Nephron progenitor cell (in vitro differentiated cells): ENCODE measurements around the gene LY6G5B.

Experiments used
- DNase-seq: peaks from one replicate; pipeline ENCODE4 v3.0.0; 2021
- H3K27ac Mint-ChIP-seq: 2 replicates; pipeline ENCODE4 v1.8.0; 2021; ENCODE audit warnings: mild to moderate bottlenecking, moderate library complexity, mixed read lengths
- H3K27me3 Mint-ChIP-seq: 2 replicates; pipeline ENCODE4 v1.8.0; 2021; ENCODE audit warnings: mild to moderate bottlenecking, low read depth, mixed read lengths; ENCODE audit not compliant: poor library complexity
- H3K36me3 Mint-ChIP-seq: 2 replicates; pipeline ENCODE4 v1.8.0; 2021; ENCODE audit warnings: low read depth, mixed read lengths
- H3K4me1 Mint-ChIP-seq: 2 replicates; pipeline ENCODE4 v1.8.0; 2021; ENCODE audit warnings: mixed read lengths
- H3K4me3 Mint-ChIP-seq: 2 replicates; pipeline ENCODE4 v1.8.0; 2021; ENCODE audit warnings: mild to moderate bottlenecking, moderate library complexity, mixed read lengths
- H3K9me3 Mint-ChIP-seq: 2 replicates; pipeline ENCODE4 v1.8.0; 2021; ENCODE audit warnings: mild to moderate bottlenecking, moderate library complexity, mixed read lengths
- CTCF ChIP-seq: fragments of 200-600 bp; sonication (generic); IDR thresholded peaks from 2 replicates; pipeline ENCODE4 v1.5.0; 2021; ENCODE audit warnings: antibody characterized with exemption

The LY6G5B gene

GRCh38 chr6:31720196-31720770, 50.5 kb downstream of the LY6G5B start:
- no peak for DNase-seq
- no peak overlapping the region for H3K4me3 Mint-ChIP-seq
- no peak for TF ChIP-seq CTCF
- H3K9me3 Mint-ChIP-seq, result no peaks in the 10 kb centered on the region
- H3K4me1 Mint-ChIP-seq, result peaks cover 33% of the 10 kb centered on the region
- H3K27ac Mint-ChIP-seq, result no peak overlapping the region
- peaks cover 12% of the 10 kb centered on the region for H3K36me3 Mint-ChIP-seq
- no peaks in the 10 kb centered on the region for H3K27me3 Mint-ChIP-seq

- Mint-ChIP-seq H3K4me3 (no peak within 1 kb of the TSS), H3K9me3 (no peaks in the 10 kb centered on the region), H3K36me3 (peaks cover 24% of the 10 kb centered on the region), H3K27me3 (no peaks in the 10 kb centered on the region), H3K27ac (no peak within 1 kb of the TSS), H3K4me1 (peaks cover 31% of the 10 kb centered on the region)
- no peak for DNase-seq
- TF ChIP-seq CTCF, result no peak
Measured at GRCh38 chr6:31721351-31722020, 51.7 kb downstream of the LY6G5B start, which contains the start of gene LY6G6C. Gene LY6G6C, minus strand, starts transcription at chr6:31721746. Its CDS starts 67 bp downstream, at chr6:31721679.

GRCh38 chr6:31722173-31722572, 52.4 kb downstream of the LY6G5B start:
- H3K27me3 Mint-ChIP-seq, result no peaks in the 10 kb centered on the region
- H3K4me3 Mint-ChIP-seq, result no peak overlapping the region
- no peak overlapping the region for H3K27ac Mint-ChIP-seq
- TF ChIP-seq CTCF, result no peak
- H3K9me3 Mint-ChIP-seq, result no peaks in the 10 kb centered on the region
- peaks cover 35% of the 10 kb centered on the region for H3K4me1 Mint-ChIP-seq
- peaks cover 30% of the 10 kb centered on the region for H3K36me3 Mint-ChIP-seq
- no peak for DNase-seq
